Erythroblast (primary cell): ENCODE measurements around the gene DGKA.

Experiments
- GATA1 ChIP-seq: IDR thresholded peaks from 2 replicates; pipeline ENCODE4 v1.6.1; 2011; ENCODE audit warnings: low read depth, mild to moderate bottlenecking, control low read depth, low read length, moderate library complexity
- POLR2A ChIP-seq: IDR thresholded peaks from 2 replicates; pipeline ENCODE4 v1.6.1; 2011; ENCODE audit warnings: mild to moderate bottlenecking, low read length

- TF ChIP-seq POLR2A (no peak), GATA1 (no peak)
Observed at GRCh38 chr12:55972911-55973598, 42.1 kb downstream of the DGKA start.
